K562 (cell line): ENCODE results near the gene ORAI3. TPM values are rescaled to one million over a fixed set of nuclear protein-coding genes. Genes with fewer than 3 reads are reported as not detected.

Source experiments
- ARID2 ChIP-seq: fragments of 450-650 bp; IDR thresholded peaks from 2 replicates; pipeline ENCODE4 v1.6.1; 2017; ENCODE audit warnings: antibody characterized with exemption, mild to moderate bottlenecking
- C11orf30 ChIP-seq: fragments of 450-650 bp; IDR thresholded peaks from 2 replicates; pipeline ENCODE4 v1.6.1; 2016; ENCODE audit warnings: low read depth, mild to moderate bottlenecking
- HCFC1 ChIP-seq: IDR thresholded peaks from 2 replicates; pipeline ENCODE4 v1.6.1; 2012; ENCODE audit warnings: low read depth, low read length, improper control_type of control experiment
- KAT8 ChIP-seq: fragments of 450-650 bp; IDR thresholded peaks from 2 replicates; pipeline ENCODE4 v1.6.1; 2016; ENCODE audit warnings: low read depth, mild to moderate bottlenecking
- KLF1 ChIP-seq: fragments of 450-650 bp; IDR thresholded peaks from 2 replicates; pipeline ENCODE4 v1.6.1; 2016; ENCODE audit warnings: missing genetic modification characterization, missing compliant biosample characterization
- MCM3 ChIP-seq: fragments of 450-650 bp; IDR thresholded peaks from 2 replicates; pipeline ENCODE4 v1.6.1; 2016
- MEF2D ChIP-seq: conservative IDR thresholded peaks from 2 replicates; pipeline ENCODE4 v1.6.1; 2016; ENCODE audit warnings: low read depth, missing genetic modification characterization, missing compliant biosample characterization
- MYC ChIP-seq, 2 experiments: fragments of 250-450 bp in 1 of 2; sonication (Bioruptor Pico) in 1 of 2; IDR thresholded peaks; 2 replicates each; pipeline versions ENCODE4 v1.5.1 to v1.6.1; 2012 to 2021; ENCODE audit warnings: low read depth in 2 of 2, borderline replicate concordance in 1 of 2, improper control_type of control experiment in 1 of 2, low read length in 1 of 2, mild to moderate bottlenecking in 1 of 2, moderate library complexity in 1 of 2
- NBN ChIP-seq: fragments of 450-650 bp; IDR thresholded peaks from 2 replicates; pipeline ENCODE4 v1.6.1; 2016; ENCODE audit warnings: low read depth, mild to moderate bottlenecking
- PHF20 ChIP-seq: fragments of 450-650 bp; IDR thresholded peaks from 2 replicates; pipeline ENCODE4 v1.6.1; 2018; ENCODE audit not compliant: partially characterized antibody
- POLR3G ChIP-seq: IDR thresholded peaks from 2 replicates; pipeline ENCODE4 v1.6.1; 2011; ENCODE audit not compliant: insufficient read length, insufficient replicate concordance; ENCODE audit errors: extremely low read depth
- YY1 ChIP-seq, 3 experiments: IDR thresholded peaks; 2 replicates each; pipeline ENCODE4 v1.6.1; 2011; ENCODE audit warnings: low read length in 2 of 3, mild to moderate bottlenecking in 2 of 3, moderate library complexity in 2 of 3, borderline replicate concordance in 1 of 3, control low read depth in 1 of 3, low read depth in 1 of 3; ENCODE audit not compliant: insufficient read depth in 3 of 3, insufficient replicate concordance in 2 of 3, control insufficient read depth in 1 of 3, insufficient read length in 1 of 3; ENCODE audit errors: extremely low read depth in 1 of 3
- ZEB2 ChIP-seq: fragments of 450-650 bp; IDR thresholded peaks from 2 replicates; pipeline ENCODE4 v1.6.1; 2016
- ZNF124 ChIP-seq: sonication (generic); formaldehyde crosslinking; IDR thresholded peaks from 2 replicates; pipeline ENCODE4 v1.8.1; 2022; ENCODE audit warnings: missing genetic modification reagents
- ZNF668 ChIP-seq: fragments of 250-450 bp; sonication (Bioruptor Pico); IDR thresholded peaks from 2 replicates; pipeline ENCODE4 v1.8.0; 2022; ENCODE audit warnings: mild to moderate bottlenecking, inconsistent platforms
- ZNF696 ChIP-seq: fragments of 250-450 bp; sonication (Bioruptor Pico); conservative IDR thresholded peaks from 2 replicates; pipeline ENCODE4 v1.4.0; 2020; ENCODE audit warnings: mild to moderate bottlenecking, moderate library complexity
- polyA plus RNA-seq, 8 experiments: library from polyadenylated mRNA; depleted of rRNA in 4 of 8; stranded (reverse) in 5 of 8; unstranded in 3 of 8; fragments of >200 nt; fragmentation: Nextera tagmentation in 2 of 8; fragmentation: Illumina TruSeq in 1 of 8; extraction: Ambion mirVana in 2 of 8; extraction: Trizol in 1 of 8; gene quantifications; 2 replicates each; pipeline versions ENCODE4 v1.2.1 to v1.2.3, GENCODE V29; 2011 to 2014; ENCODE audit warnings: inconsistent platforms in 1 of 8, missing spikeins in 1 of 8
- total RNA-seq, 7 experiments: library from RNA; depleted of rRNA in 6 of 7; stranded (reverse); fragments of >200 nt in 6 of 7; fragmentation: Illumina TruSeq in 2 of 7; extraction: Trizol in 2 of 7; gene quantifications; 2 replicates each; pipeline versions ENCODE4 v1.2.1 to v1.2.3, GENCODE V29; 2011 to 2021; ENCODE audit warnings: low replicate concordance in 1 of 7
- TF ChIP-seq, protein P1 (sequence below): fragments of 250-450 bp; sonication (Bioruptor Pico); IDR thresholded peaks from 2 replicates; pipeline ENCODE4 v1.8.0; 2022; ENCODE audit warnings: inconsistent platforms
- TF ChIP-seq, protein P2 (sequence below): fragments of 450-650 bp; conservative IDR thresholded peaks from 2 replicates; pipeline ENCODE4 v1.6.1; 2016; ENCODE audit warnings: missing genetic modification characterization, low read depth, mild to moderate bottlenecking, missing compliant biosample characterization, moderate library complexity
- TF ChIP-seq, protein P3 (sequence below): sonication (generic); formaldehyde crosslinking; IDR thresholded peaks from 2 replicates; pipeline ENCODE4 v1.8.0; 2023; ENCODE audit warnings: missing genetic modification reagents, mild to moderate bottlenecking, borderline replicate concordance

The ORAI3 gene
- total and polyA plus RNA-seq, 9 of the 15 experiments (the other 6 are each of a cell fraction or from before 2014, with no cell fraction given): 4.9 to 23.3 (median 14.1) TPM

DNA sequence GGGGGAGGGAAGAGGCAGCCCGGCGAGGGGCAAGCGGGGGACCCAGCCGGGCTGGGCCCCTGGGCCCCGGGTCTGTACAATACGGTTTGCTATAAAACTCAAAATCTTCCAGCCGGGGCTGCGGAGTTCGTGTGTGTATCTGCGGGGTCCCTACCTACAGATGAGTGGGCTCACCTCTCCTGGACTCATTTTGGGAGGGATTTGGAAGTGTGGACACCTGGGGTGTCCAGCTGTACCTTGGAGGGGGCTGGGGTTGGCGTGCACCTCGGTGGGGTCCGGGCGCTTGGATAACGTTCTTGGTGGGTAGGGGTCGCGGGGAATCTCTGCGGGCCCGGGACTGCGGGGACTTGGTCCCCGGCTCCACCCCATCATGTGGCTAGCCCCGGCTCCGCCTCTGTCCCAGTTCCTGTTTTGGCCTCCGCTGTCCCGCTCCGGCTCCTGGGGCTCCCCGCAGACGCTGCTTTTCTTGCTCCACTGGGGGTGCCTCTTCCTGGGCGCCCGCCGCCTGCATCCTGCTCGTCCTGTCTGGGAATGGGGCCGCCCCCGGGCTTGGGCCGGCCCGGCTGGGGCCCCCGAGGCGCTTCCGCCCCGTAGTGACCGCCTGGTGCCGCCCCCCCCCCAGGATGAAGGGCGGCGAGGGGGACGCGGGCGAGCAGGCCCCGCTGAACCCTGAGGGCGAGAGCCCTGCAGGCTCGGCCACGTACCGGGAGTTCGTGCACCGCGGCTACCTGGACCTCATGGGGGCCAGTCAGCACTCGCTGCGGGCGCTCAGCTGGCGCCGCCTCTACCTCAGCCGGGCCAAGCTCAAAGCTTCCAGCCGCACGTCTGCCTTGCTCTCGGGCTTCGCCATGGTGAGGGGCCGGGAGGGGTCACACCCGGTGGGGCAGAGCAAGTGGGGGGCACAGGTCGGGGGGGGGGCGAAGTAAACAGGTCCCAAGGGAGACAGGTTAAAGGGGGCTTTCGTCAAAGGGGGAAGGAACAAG, at the start of gene ORAI3 (continued):
- TF ChIP-seq C11orf30: no peak
- TF ChIP-seq ZEB2: peak; percentile 26; the same call in 1 of the 2 replicates
- no peak for TF ChIP-seq POLR3G
- TF ChIP-seq, protein P1, sequence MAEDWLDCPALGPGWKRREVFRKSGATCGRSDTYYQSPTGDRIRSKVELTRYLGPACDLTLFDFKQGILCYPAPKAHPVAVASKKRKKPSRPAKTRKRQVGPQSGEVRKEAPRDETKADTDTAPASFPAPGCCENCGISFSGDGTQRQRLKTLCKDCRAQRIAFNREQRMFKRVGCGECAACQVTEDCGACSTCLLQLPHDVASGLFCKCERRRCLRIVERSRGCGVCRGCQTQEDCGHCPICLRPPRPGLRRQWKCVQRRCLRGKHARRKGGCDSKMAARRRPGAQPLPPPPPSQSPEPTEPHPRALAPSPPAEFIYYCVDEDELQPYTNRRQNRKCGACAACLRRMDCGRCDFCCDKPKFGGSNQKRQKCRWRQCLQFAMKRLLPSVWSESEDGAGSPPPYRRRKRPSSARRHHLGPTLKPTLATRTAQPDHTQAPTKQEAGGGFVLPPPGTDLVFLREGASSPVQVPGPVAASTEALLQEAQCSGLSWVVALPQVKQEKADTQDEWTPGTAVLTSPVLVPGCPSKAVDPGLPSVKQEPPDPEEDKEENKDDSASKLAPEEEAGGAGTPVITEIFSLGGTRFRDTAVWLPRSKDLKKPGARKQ (CRISPR knock-in tag): no peak
- TF ChIP-seq ARID2: no peak
- no peak for TF ChIP-seq KLF1 (tag)
- TF ChIP-seq, protein P2, sequence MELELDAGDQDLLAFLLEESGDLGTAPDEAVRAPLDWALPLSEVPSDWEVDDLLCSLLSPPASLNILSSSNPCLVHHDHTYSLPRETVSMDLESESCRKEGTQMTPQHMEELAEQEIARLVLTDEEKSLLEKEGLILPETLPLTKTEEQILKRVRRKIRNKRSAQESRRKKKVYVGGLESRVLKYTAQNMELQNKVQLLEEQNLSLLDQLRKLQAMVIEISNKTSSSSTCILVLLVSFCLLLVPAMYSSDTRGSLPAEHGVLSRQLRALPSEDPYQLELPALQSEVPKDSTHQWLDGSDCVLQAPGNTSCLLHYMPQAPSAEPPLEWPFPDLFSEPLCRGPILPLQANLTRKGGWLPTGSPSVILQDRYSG (tag): no peak
- TF ChIP-seq MCM3: no peak
- no peak for TF ChIP-seq NBN
- TF ChIP-seq ZNF668: no peak
- TF ChIP-seq YY1 (IDR thresholded peaks at IDR 0.05; ENCODE audit: borderline replicate concordance in 1 of 3, control insufficient read depth in 1 of 3, extremely low read depth in 1 of 3, insufficient read depth in 3 of 3, insufficient read length in 1 of 3, insufficient replicate concordance in 2 of 3, low read depth in 1 of 3, low read length in 2 of 3): no peak
- TF ChIP-seq ZNF124 (CRISPR knock-in tag): no peak
- no peak for TF ChIP-seq MEF2D (tag)
- TF ChIP-seq, protein P3, sequence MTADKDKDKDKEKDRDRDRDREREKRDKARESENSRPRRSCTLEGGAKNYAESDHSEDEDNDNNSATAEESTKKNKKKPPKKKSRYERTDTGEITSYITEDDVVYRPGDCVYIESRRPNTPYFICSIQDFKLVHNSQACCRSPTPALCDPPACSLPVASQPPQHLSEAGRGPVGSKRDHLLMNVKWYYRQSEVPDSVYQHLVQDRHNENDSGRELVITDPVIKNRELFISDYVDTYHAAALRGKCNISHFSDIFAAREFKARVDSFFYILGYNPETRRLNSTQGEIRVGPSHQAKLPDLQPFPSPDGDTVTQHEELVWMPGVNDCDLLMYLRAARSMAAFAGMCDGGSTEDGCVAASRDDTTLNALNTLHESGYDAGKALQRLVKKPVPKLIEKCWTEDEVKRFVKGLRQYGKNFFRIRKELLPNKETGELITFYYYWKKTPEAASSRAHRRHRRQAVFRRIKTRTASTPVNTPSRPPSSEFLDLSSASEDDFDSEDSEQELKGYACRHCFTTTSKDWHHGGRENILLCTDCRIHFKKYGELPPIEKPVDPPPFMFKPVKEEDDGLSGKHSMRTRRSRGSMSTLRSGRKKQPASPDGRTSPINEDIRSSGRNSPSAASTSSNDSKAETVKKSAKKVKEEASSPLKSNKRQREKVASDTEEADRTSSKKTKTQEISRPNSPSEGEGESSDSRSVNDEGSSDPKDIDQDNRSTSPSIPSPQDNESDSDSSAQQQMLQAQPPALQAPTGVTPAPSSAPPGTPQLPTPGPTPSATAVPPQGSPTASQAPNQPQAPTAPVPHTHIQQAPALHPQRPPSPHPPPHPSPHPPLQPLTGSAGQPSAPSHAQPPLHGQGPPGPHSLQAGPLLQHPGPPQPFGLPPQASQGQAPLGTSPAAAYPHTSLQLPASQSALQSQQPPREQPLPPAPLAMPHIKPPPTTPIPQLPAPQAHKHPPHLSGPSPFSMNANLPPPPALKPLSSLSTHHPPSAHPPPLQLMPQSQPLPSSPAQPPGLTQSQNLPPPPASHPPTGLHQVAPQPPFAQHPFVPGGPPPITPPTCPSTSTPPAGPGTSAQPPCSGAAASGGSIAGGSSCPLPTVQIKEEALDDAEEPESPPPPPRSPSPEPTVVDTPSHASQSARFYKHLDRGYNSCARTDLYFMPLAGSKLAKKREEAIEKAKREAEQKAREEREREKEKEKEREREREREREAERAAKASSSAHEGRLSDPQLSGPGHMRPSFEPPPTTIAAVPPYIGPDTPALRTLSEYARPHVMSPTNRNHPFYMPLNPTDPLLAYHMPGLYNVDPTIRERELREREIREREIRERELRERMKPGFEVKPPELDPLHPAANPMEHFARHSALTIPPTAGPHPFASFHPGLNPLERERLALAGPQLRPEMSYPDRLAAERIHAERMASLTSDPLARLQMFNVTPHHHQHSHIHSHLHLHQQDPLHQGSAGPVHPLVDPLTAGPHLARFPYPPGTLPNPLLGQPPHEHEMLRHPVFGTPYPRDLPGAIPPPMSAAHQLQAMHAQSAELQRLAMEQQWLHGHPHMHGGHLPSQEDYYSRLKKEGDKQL (CRISPR knock-in tag): no peak
- TF ChIP-seq MYC (IDR thresholded peaks at IDR 0.05; ENCODE audit: low read depth, low read length): peak; percentile 53
- TF ChIP-seq MYC (CRISPR knock-in tag; IDR thresholded peaks at IDR 0.05; ENCODE audit: borderline replicate concordance, low read depth): peak; percentile 46; the same call in 1 of the 2 replicates
- no peak for TF ChIP-seq PHF20
- no peak for TF ChIP-seq ZNF696 (CRISPR knock-in tag)
- no peak for TF ChIP-seq KAT8
- no peak for TF ChIP-seq HCFC1
